Immature natural killer cell (primary cell): ENCODE data around the gene MTM1. TPM values are rescaled to one million over a fixed set of nuclear protein-coding genes. Genes with fewer than 3 reads are reported as not detected.

Experiments
- DNase-seq, 3 donors: peaks; one replicate each; pipeline ENCODE4 v3.0.0; 2022; ENCODE audit warnings: mixed read lengths in 1 of 3
- H3K27ac Mint-ChIP-seq, 6 donors: one replicate each; pipeline ENCODE4 v1.8.0; 2020; ENCODE audit warnings: mixed read lengths in 6 of 6, mild to moderate bottlenecking in 5 of 6, inconsistent platforms in 4 of 6, moderate library complexity in 3 of 6
- H3K27me3 Mint-ChIP-seq, 3 donors: one replicate each; pipeline ENCODE4 v1.8.0; 2020 to 2021; ENCODE audit warnings: low read depth in 3 of 3, mild to moderate bottlenecking in 3 of 3, mixed read lengths in 3 of 3, moderate library complexity in 3 of 3, inconsistent platforms in 1 of 3
- H3K36me3 Mint-ChIP-seq, 3 donors: one replicate each; pipeline ENCODE4 v1.8.0; 2020; ENCODE audit warnings: mixed read lengths in 3 of 3, inconsistent platforms in 2 of 3, mild to moderate bottlenecking in 2 of 3
- H3K4me1 Mint-ChIP-seq, 2 donors: one replicate each; pipeline ENCODE4 v1.8.0; 2020; ENCODE audit warnings: inconsistent platforms in 2 of 2, mild to moderate bottlenecking in 2 of 2, mixed read lengths in 2 of 2, moderate library complexity in 1 of 2
- H3K4me3 Mint-ChIP-seq, 5 donors: one replicate each; pipeline ENCODE4 v1.8.0; 2020; ENCODE audit warnings: mild to moderate bottlenecking in 5 of 5, mixed read lengths in 5 of 5, inconsistent platforms in 3 of 5, moderate library complexity in 3 of 5
- H3K9me3 Mint-ChIP-seq, 6 donors: one replicate each; pipeline ENCODE4 v1.8.0; 2020; ENCODE audit warnings: mild to moderate bottlenecking in 6 of 6, mixed read lengths in 6 of 6, inconsistent platforms in 4 of 6, moderate library complexity in 3 of 6
- polyA plus RNA-seq, 3 donors: library from polyadenylated mRNA; unstranded; fragments of 300-500 nt; fragmentation: Illumina TruSeq; gene quantifications; one replicate each; pipeline ENCODE4 v1.2.3, GENCODE V29; 2021

MTM1 gene
- polyA plus RNA-seq, 3 donors from 2014 or later = 2.9 to 4.9 (median 4.9) TPM

- Mint-ChIP-seq H3K36me3 (no peaks in the 10 kb centered on the region), H3K27me3 (peaks cover 0 to 2% (median 0%) of the 10 kb centered on the region in 3 donors), H3K4me1 (no peaks in the 10 kb centered on the region), H3K9me3 (no peaks in the 10 kb centered on the region), H3K27ac (no peak overlapping the region), H3K4me3 (no peak overlapping the region)
- DNase-seq = no peak
Measured at GRCh38 chrX:150594584-150594983, 26.2 kb downstream of the MTM1 start.

- no peak overlapping the region for H3K4me3 Mint-ChIP-seq
- H3K36me3 Mint-ChIP-seq = peaks cover 0 to 5% (median 5%) of the 10 kb centered on the region in 3 donors
- no peaks in the 10 kb centered on the region for H3K4me1 Mint-ChIP-seq
- DNase-seq = no peak
- no peaks in the 10 kb centered on the region for H3K27me3 Mint-ChIP-seq
- H3K9me3 Mint-ChIP-seq = no peaks in the 10 kb centered on the region
- no peak overlapping the region for H3K27ac Mint-ChIP-seq
Measured at GRCh38 chrX:150599226-150599625, 30.8 kb downstream of the MTM1 start.

GRCh38 chrX:150602296-150602695, 33.9 kb downstream of the MTM1 start:
- no peak for DNase-seq
- Mint-ChIP-seq H3K4me3 (no peak overlapping the region), H3K4me1 (no peaks in the 10 kb centered on the region), H3K27me3 (no peaks in the 10 kb centered on the region), H3K9me3 (no peaks in the 10 kb centered on the region), H3K27ac (no peak overlapping the region), H3K36me3 (peaks cover 2 to 12% (median 5%) of the 10 kb centered on the region in 3 donors)

GRCh38 chrX:150602743-150603142, 34.3 kb downstream of the MTM1 start:
- DNase-seq = no peak
- Mint-ChIP-seq H3K4me1 (no peaks in the 10 kb centered on the region), H3K4me3 (no peak overlapping the region), H3K27ac (no peak overlapping the region), H3K9me3 (no peaks in the 10 kb centered on the region), H3K36me3 (peaks cover 5 to 16% (median 6%) of the 10 kb centered on the region in 3 donors), H3K27me3 (peaks cover 0 to 2% (median 0%) of the 10 kb centered on the region in 3 donors)

GRCh38 chrX:150605603-150606002, 37.2 kb downstream of the MTM1 start:
- H3K27me3 Mint-ChIP-seq = peaks cover 0 to 3% (median 0%) of the 10 kb centered on the region in 3 donors
- DNase-seq = no peak
- no peaks in the 10 kb centered on the region for H3K4me1 Mint-ChIP-seq
- no peak overlapping the region for H3K4me3 Mint-ChIP-seq
- no peaks in the 10 kb centered on the region for H3K9me3 Mint-ChIP-seq
- no peak overlapping the region for H3K27ac Mint-ChIP-seq
- peaks cover 5 to 18% (median 6%) of the 10 kb centered on the region in 3 donors for H3K36me3 Mint-ChIP-seq

- H3K4me1 Mint-ChIP-seq = no peaks in the 10 kb centered on the region
- no peak for DNase-seq
- H3K27me3 Mint-ChIP-seq = peaks cover 0 to 3% (median 0%) of the 10 kb centered on the region in 3 donors
- H3K4me3 Mint-ChIP-seq = no peak overlapping the region
- H3K36me3 Mint-ChIP-seq = peaks cover 0 to 13% (median 6%) of the 10 kb centered on the region in 3 donors
- peak overlapping the region in 1 of 6 donors; percentile 3 for H3K27ac Mint-ChIP-seq
- H3K9me3 Mint-ChIP-seq = no peaks in the 10 kb centered on the region
Measured at GRCh38 chrX:150607201-150607600, 38.8 kb downstream of the MTM1 start.

GRCh38 chrX:150610043-150610442, 41.6 kb downstream of the MTM1 start:
- peaks cover 0 to 3% (median 0%) of the 10 kb centered on the region in 3 donors for H3K27me3 Mint-ChIP-seq
- H3K36me3 Mint-ChIP-seq = peaks cover 4 to 17% (median 11%) of the 10 kb centered on the region in 3 donors
- no peaks in the 10 kb centered on the region for H3K4me1 Mint-ChIP-seq
- H3K4me3 Mint-ChIP-seq = no peak overlapping the region
- H3K9me3 Mint-ChIP-seq = no peaks in the 10 kb centered on the region
- DNase-seq = no peak
- no peak overlapping the region for H3K27ac Mint-ChIP-seq

GRCh38 chrX:150610446-150610845, 42.0 kb downstream of the MTM1 start:
- no peak for DNase-seq
- peaks cover 6 to 17% (median 11%) of the 10 kb centered on the region in 3 donors for H3K36me3 Mint-ChIP-seq
- H3K27ac Mint-ChIP-seq = no peak overlapping the region
- no peaks in the 10 kb centered on the region for H3K9me3 Mint-ChIP-seq
- no peak overlapping the region for H3K4me3 Mint-ChIP-seq
- H3K27me3 Mint-ChIP-seq = peaks cover 0 to 3% (median 0%) of the 10 kb centered on the region in 3 donors
- H3K4me1 Mint-ChIP-seq = no peaks in the 10 kb centered on the region

GRCh38 chrX:150615356-150615755, 46.9 kb downstream of the MTM1 start:
- Mint-ChIP-seq H3K4me1 (no peaks in the 10 kb centered on the region), H3K9me3 (no peaks in the 10 kb centered on the region), H3K36me3 (peaks cover 5 to 10% (median 7%) of the 10 kb centered on the region in 3 donors), H3K4me3 (no peak overlapping the region), H3K27me3 (peaks cover 0 to 2% (median 1%) of the 10 kb centered on the region in 3 donors), H3K27ac (no peak overlapping the region)
- no peak for DNase-seq

GRCh38 chrX:150616179-150616862, 47.9 kb downstream of the MTM1 start:
- Mint-ChIP-seq H3K4me3 (no peak overlapping the region), H3K27me3 (peaks cover 0 to 2% (median 1%) of the 10 kb centered on the region in 3 donors), H3K36me3 (peaks cover 8 to 15% (median 10%) of the 10 kb centered on the region in 3 donors), H3K27ac (no peak overlapping the region), H3K9me3 (no peaks in the 10 kb centered on the region), H3K4me1 (no peaks in the 10 kb centered on the region)
- DNase-seq = no peak

GRCh38 chrX:150616863-150617198, 48.4 kb downstream of the MTM1 start:
- Mint-ChIP-seq H3K27me3 (peaks cover 0 to 4% (median 1%) of the 10 kb centered on the region in 3 donors), H3K27ac (no peak overlapping the region), H3K9me3 (no peaks in the 10 kb centered on the region), H3K4me3 (no peak overlapping the region), H3K36me3 (peaks cover 10 to 20% (median 14%) of the 10 kb centered on the region in 3 donors), H3K4me1 (no peaks in the 10 kb centered on the region)
- no peak for DNase-seq

- peaks cover 4 to 13% (median 9%) of the 10 kb centered on the region in 3 donors for H3K36me3 Mint-ChIP-seq
- no peaks in the 10 kb centered on the region for H3K9me3 Mint-ChIP-seq
- H3K4me1 Mint-ChIP-seq = no peaks in the 10 kb centered on the region
- DNase-seq = no peak
- H3K4me3 Mint-ChIP-seq = no peak overlapping the region
- no peak overlapping the region for H3K27ac Mint-ChIP-seq
- H3K27me3 Mint-ChIP-seq = peaks cover 0 to 6% (median 1%) of the 10 kb centered on the region in 3 donors
Measured at GRCh38 chrX:150621652-150622051, 53.2 kb downstream of the MTM1 start.

- Mint-ChIP-seq H3K4me1 (no peaks in the 10 kb centered on the region), H3K36me3 (peaks cover 4 to 17% (median 11%) of the 10 kb centered on the region in 3 donors), H3K9me3 (no peaks in the 10 kb centered on the region), H3K4me3 (no peak overlapping the region), H3K27ac (no peak overlapping the region), H3K27me3 (peaks cover 0 to 6% (median 0%) of the 10 kb centered on the region in 3 donors)
- DNase-seq = no peak
Measured at GRCh38 chrX:150623583-150623982, 55.2 kb downstream of the MTM1 start.

- peaks cover 0 to 6% (median 0%) of the 10 kb centered on the region in 3 donors for H3K27me3 Mint-ChIP-seq
- H3K27ac Mint-ChIP-seq = no peak overlapping the region
- DNase-seq = no peak
- no peak overlapping the region for H3K4me3 Mint-ChIP-seq
- peaks cover 12 to 23% (median 14%) of the 10 kb centered on the region in 3 donors for H3K36me3 Mint-ChIP-seq
- H3K4me1 Mint-ChIP-seq = no peaks in the 10 kb centered on the region
- H3K9me3 Mint-ChIP-seq = no peaks in the 10 kb centered on the region
Measured at GRCh38 chrX:150625097-150625496, 56.7 kb downstream of the MTM1 start.

GRCh38 chrX:150625875-150626274, 57.5 kb downstream of the MTM1 start:
- Mint-ChIP-seq H3K27ac (no peak overlapping the region), H3K36me3 (peaks cover 12 to 22% (median 14%) of the 10 kb centered on the region in 3 donors), H3K4me1 (no peaks in the 10 kb centered on the region), H3K27me3 (peaks cover 0 to 4% (median 0%) of the 10 kb centered on the region in 3 donors), H3K4me3 (no peak overlapping the region), H3K9me3 (no peaks in the 10 kb centered on the region)
- DNase-seq = no peak
